GM21360 (cell line): ENCODE measurements around the gene SEMA4B.
A peak's percentile ranks its signal among the peaks of the same experiment; 100 is the strongest.
"Not testable (repeated sequence)": the region's sequence is repeated elsewhere in the genome, so short reads cannot be mapped to it uniquely, and the experiment has no call there.

ENCODE experiments used
- ATAC-seq: cut with Tn5 transposase; IDR thresholded peaks from one replicate; pipeline ENCODE4 v1.9.1; 2021; ENCODE audit warnings: mild to moderate bottlenecking, moderate library complexity; ENCODE audit not compliant: unreplicated experiment

Gene SEMA4B

GRCh38 chr15:90201130-90201943 lies at the start of gene SEMA4B:
Gene SEMA4B (plus strand): TSS chr15:90201330. CDS start chr15:90201579, 249 bp downstream.
- peak; percentile 82 for ATAC-seq

- ATAC-seq, result no peak
These were observed 49.0 kb upstream of the SEMA4B start for GRCh38 chr15:90151989-90152645.

GRCh38 chr15:90153658-90154057 lies 47.5 kb upstream of the SEMA4B start:
- ATAC-seq, result no peak

GRCh38 chr15:90154246-90154645 lies 46.9 kb upstream of the SEMA4B start:
- ATAC-seq, result no peak

- no peak for ATAC-seq
These were observed 46.1 kb upstream of the SEMA4B start for GRCh38 chr15:90154861-90155626.

- ATAC-seq, result no peak
These were observed 41.9 kb upstream of the SEMA4B start for GRCh38 chr15:90159213-90159612.

GRCh38 chr15:90160781-90161727 lies 40.1 kb upstream of the SEMA4B start:
- ATAC-seq, result no peak

- peak; percentile 63 for ATAC-seq
These were observed 39.2 kb upstream of the SEMA4B start for GRCh38 chr15:90161950-90162361.

- ATAC-seq, result no peak
These were observed 38.2 kb upstream of the SEMA4B start for GRCh38 chr15:90162956-90163355.

- ATAC-seq, result not testable (repeated sequence)
These were observed 36.9 kb upstream of the SEMA4B start for GRCh38 chr15:90164239-90164638.

GRCh38 chr15:90165157-90165556 lies 36.0 kb upstream of the SEMA4B start:
- ATAC-seq, result no peak

GRCh38 chr15:90165659-90166489 lies 35.3 kb upstream of the SEMA4B start:
- no peak for ATAC-seq

- no peak for ATAC-seq
These were observed 34.0 kb upstream of the SEMA4B start for GRCh38 chr15:90167121-90167520.

- no peak for ATAC-seq
These were observed 29.5 kb upstream of the SEMA4B start for GRCh38 chr15:90171623-90172022.

GRCh38 chr15:90173372-90173771 lies 27.8 kb upstream of the SEMA4B start:
- no peak for ATAC-seq

- ATAC-seq, result no peak
These were observed 26.8 kb upstream of the SEMA4B start for GRCh38 chr15:90174140-90174875.

GRCh38 chr15:90177012-90177411 lies 24.1 kb upstream of the SEMA4B start:
- no peak for ATAC-seq

GRCh38 chr15:90178468-90179435 lies 22.4 kb upstream of the SEMA4B start:
- ATAC-seq, result peak; percentile 52
